H1 (cell line): ENCODE data around the gene NDNF. TPM values are rescaled to one million over a fixed set of nuclear protein-coding genes. Genes with fewer than 3 reads are reported as not detected.
A peak's percentile ranks its signal among the peaks of the same experiment; 100 is the strongest.

ENCODE experiments used
- CTCF ChIA-PET: fragments of 300-600 bp; sonication (Branson Sonifier 250); formaldehyde crosslinking; loops from one replicate; lab custom pipeline; 2021; ENCODE audit not compliant: partially characterized antibody; lab: Charles Lee
- POLR2A ChIA-PET: fragments of 300-600 bp; sonication (Branson Sonifier 250); formaldehyde crosslinking; loops from one replicate; lab custom pipeline; 2021; ENCODE audit warnings: inconsistent platforms; ENCODE audit not compliant: partially characterized antibody; lab: Charles Lee
- DNase-seq, 2 experiments: peaks; one replicate each; pipeline versions ENCODE4 v3.0.0 to v3.0.0-alpha.2; 2010 to 2022; ENCODE audit warnings: low spot score in 2 of 2, low read depth in 1 of 2, mixed read lengths in 1 of 2
- FAIRE-seq: peaks from 2 replicates; lab custom pipeline; 2011; peaks lifted over from hg19 to GRCh38; lab: Jason Lieb, UNC
- H2AFZ ChIP-seq: 2 replicates; pipeline ENCODE4 v1.8.1; 2012; ENCODE audit warnings: low read length, inconsistent platforms
- H2AK5ac ChIP-seq: 2 replicates; pipeline ENCODE4 v1.6.1; 2013; ENCODE audit warnings: low read depth, low read length
- H2BK120ac ChIP-seq: replicated peaks from 2 replicates; pipeline ENCODE3; 2013; ENCODE audit warnings: low read depth, low read length, inconsistent platforms
- H2BK12ac ChIP-seq: 2 replicates; pipeline ENCODE4 v1.6.1; 2013; ENCODE audit warnings: low read depth, low read length
- H2BK15ac ChIP-seq: 2 replicates; pipeline ENCODE4 v1.6.1; 2013; ENCODE audit warnings: low read length
- H2BK20ac ChIP-seq: 2 replicates; pipeline ENCODE4 v1.6.1; 2013; ENCODE audit warnings: low read length
- H2BK5ac ChIP-seq: 2 replicates; pipeline ENCODE4 v1.6.1; 2013; ENCODE audit warnings: low read depth, low read length
- H3K14ac ChIP-seq: 2 replicates; pipeline ENCODE4 v1.6.1; 2013; ENCODE audit warnings: inconsistent platforms; ENCODE audit not compliant: insufficient read length
- H3K18ac ChIP-seq: 2 replicates; pipeline ENCODE4 v1.6.1; 2013; ENCODE audit warnings: low read length; ENCODE audit errors: extremely low read depth
- H3K23ac ChIP-seq: 2 replicates; pipeline ENCODE4 v1.6.1; 2013; ENCODE audit warnings: inconsistent platforms; ENCODE audit not compliant: insufficient read length
- H3K23me2 ChIP-seq: 2 replicates; pipeline ENCODE4 v1.6.1; 2013; ENCODE audit warnings: low read depth, low read length
- H3K27ac ChIP-seq: 2 replicates; pipeline ENCODE4 v1.6.1; 2011; ENCODE audit warnings: low read depth, low read length, inconsistent platforms
- H3K27me3 ChIP-seq, 4 experiments: replicated peaks in 1 of 4; 1 replicate in 1 of 4; 2 replicates in 3 of 4; pipeline versions ENCODE4 v1.6.1 to v1.8.1; 2011 to 2013; ENCODE audit warnings: low read length in 3 of 4, mild to moderate bottlenecking in 3 of 4, inconsistent platforms in 2 of 4, mixed read lengths in 2 of 4, moderate library complexity in 1 of 4; ENCODE audit not compliant: control insufficient read depth in 3 of 4, insufficient read depth in 3 of 4; ENCODE audit errors: extremely low read depth in 1 of 4
- H3K36me3 ChIP-seq, 4 experiments: 2 replicates each; pipeline versions ENCODE4 v1.6.1 to v1.8.1; 2011 to 2013; ENCODE audit warnings: mild to moderate bottlenecking in 4 of 4, low read length in 3 of 4, moderate library complexity in 2 of 4, control low read depth in 1 of 4, inconsistent platforms in 1 of 4; ENCODE audit not compliant: insufficient read depth in 4 of 4, control insufficient read depth in 2 of 4
- H3K4ac ChIP-seq: replicated peaks from 2 replicates; pipeline ENCODE3; 2013; ENCODE audit warnings: low read length, low read depth, mixed read lengths, inconsistent platforms; ENCODE audit not compliant: insufficient read length
- H3K4me1 ChIP-seq, 4 experiments: replicated peaks in 1 of 4; 1 replicate in 1 of 4; 2 replicates in 3 of 4; pipeline versions ENCODE4 v1.6.1 to v1.8.1; 2011 to 2013; ENCODE audit warnings: low read length in 3 of 4, inconsistent platforms in 2 of 4, mixed read lengths in 1 of 4; ENCODE audit not compliant: insufficient read depth in 4 of 4, control insufficient read depth in 3 of 4
- H3K4me2 ChIP-seq, 2 experiments: 2 replicates each; pipeline versions ENCODE4 v1.6.1 to v1.8.1; 2011 to 2013; ENCODE audit warnings: low read depth in 2 of 2, low read length in 2 of 2, control low read depth in 1 of 2, inconsistent platforms in 1 of 2, mild to moderate bottlenecking in 1 of 2; ENCODE audit not compliant: insufficient read depth in 1 of 2
- H3K4me3 ChIP-seq, 4 experiments: fragments of 200-600, 300-600 bp in 1 of 4; sonication (generic), shearing (Covaris generic), sonication (Bioruptor Twin) in 1 of 4; 2 replicates each; pipeline versions ENCODE4 v1.5.1 to v1.8.1; 2011 to 2016; ENCODE audit warnings: low read length in 4 of 4, low read depth in 3 of 4, control low read depth in 2 of 4, inconsistent platforms in 2 of 4, mild to moderate bottlenecking in 2 of 4, mixed read lengths in 1 of 4, moderate library complexity in 1 of 4; ENCODE audit not compliant: insufficient read depth in 2 of 4; ENCODE audit errors: extremely low read depth in 1 of 4
- H3K56ac ChIP-seq: replicated peaks from 2 replicates; pipeline ENCODE3; 2013; ENCODE audit warnings: low read depth, mild to moderate bottlenecking, mixed read lengths, low read length, inconsistent platforms; ENCODE audit not compliant: insufficient read length
- H3K79me1 ChIP-seq: 2 replicates; pipeline ENCODE4 v1.6.1; 2013; ENCODE audit warnings: low read depth, low read length, control low read depth
- H3K79me2 ChIP-seq, 2 experiments: 2 replicates each; pipeline versions ENCODE4 v1.6.1 to v1.8.1; 2012 to 2013; ENCODE audit warnings: low read length in 2 of 2, mild to moderate bottlenecking in 2 of 2, inconsistent platforms in 1 of 2; ENCODE audit not compliant: insufficient read depth in 2 of 2, control insufficient read depth in 1 of 2
- H3K9ac ChIP-seq, 4 experiments: replicated peaks in 1 of 4; 1 replicate in 1 of 4; 2 replicates in 3 of 4; pipeline versions ENCODE4 v1.6.1 to v1.8.1; 2011 to 2013; ENCODE audit warnings: low read depth in 3 of 4, low read length in 3 of 4, control low read depth in 2 of 4, mild to moderate bottlenecking in 2 of 4, moderate library complexity in 2 of 4, inconsistent platforms in 1 of 4; ENCODE audit errors: extremely low read depth in 1 of 4
- H3K9me3 ChIP-seq, 2 experiments: 2 replicates each; pipeline versions ENCODE4 v1.6.1 to v1.8.1; 2012 to 2013; ENCODE audit warnings: mild to moderate bottlenecking in 2 of 2, moderate library complexity in 2 of 2, control low read depth in 1 of 2, inconsistent platforms in 1 of 2, low read depth in 1 of 2, low read length in 1 of 2, mixed read lengths in 1 of 2; ENCODE audit not compliant: insufficient read depth in 2 of 2
- H4K20me1 ChIP-seq, 2 experiments: replicated peaks in 1 of 2; 2 replicates each; pipeline versions ENCODE3 to v1.8.1; 2011 to 2013; ENCODE audit warnings: inconsistent platforms in 2 of 2, low read length in 2 of 2, mild to moderate bottlenecking in 1 of 2; ENCODE audit not compliant: insufficient read depth in 2 of 2, control insufficient read depth in 1 of 2
- H4K5ac ChIP-seq: 2 replicates; pipeline ENCODE4 v1.6.1; 2013; ENCODE audit warnings: low read length, low read depth, mixed read lengths, inconsistent platforms; ENCODE audit not compliant: insufficient read length
- H4K8ac ChIP-seq: 2 replicates; pipeline ENCODE4 v1.8.0; 2013; ENCODE audit warnings: mild to moderate bottlenecking, moderate library complexity, low read length, inconsistent platforms; ENCODE audit not compliant: insufficient read depth; ENCODE audit errors: extremely low read depth
- H4K91ac ChIP-seq: replicated peaks from 2 replicates; pipeline ENCODE3; 2013; ENCODE audit warnings: low read length, mixed read lengths, inconsistent platforms; ENCODE audit not compliant: insufficient read length
- CTBP2 ChIP-seq: IDR thresholded peaks from 2 replicates; pipeline ENCODE4 v1.7.0; 2011; ENCODE audit warnings: borderline replicate concordance, mild to moderate bottlenecking, moderate library complexity, mixed read lengths, low read length; ENCODE audit not compliant: insufficient read depth, insufficient read length
- EZH2 ChIP-seq: fragments of 200-600 bp; sonication (generic); IDR thresholded peaks from 2 replicates; pipeline ENCODE4 v1.7.1; 2012; ENCODE audit warnings: low read depth, mild to moderate bottlenecking, moderate library complexity, low read length, inconsistent platforms; ENCODE audit not compliant: severe bottlenecking
- HDAC6 ChIP-seq: IDR thresholded peaks from one replicate; pipeline ENCODE4 v1.7.1; 2012; ENCODE audit warnings: low read depth, mild to moderate bottlenecking, inconsistent platforms, low read length, moderate library complexity
- KDM1A ChIP-seq: fragments of 200-600, 300-600 bp; sonication (generic); IDR thresholded peaks from 2 replicates; pipeline ENCODE4 v1.7.1; 2016; ENCODE audit warnings: mild to moderate bottlenecking, low read length, borderline replicate concordance
- MAX ChIP-seq: IDR thresholded peaks from 2 replicates; pipeline ENCODE4 v1.6.1; 2012; ENCODE audit warnings: inconsistent platforms
- NRF1 ChIP-seq: IDR thresholded peaks from 2 replicates; pipeline ENCODE4 v1.6.1; 2011; ENCODE audit warnings: mild to moderate bottlenecking, low read depth, low read length, improper control_type of control experiment
- RNF2 ChIP-seq: fragments of 200-900, 300-1000 bp; sonication (generic); IDR thresholded peaks from 2 replicates; pipeline ENCODE4 v1.7.1; 2016; ENCODE audit warnings: borderline replicate concordance, low read depth, mild to moderate bottlenecking, antibody characterized with exemption, low read length; ENCODE audit not compliant: poor library complexity, severe bottlenecking; ENCODE audit errors: missing control alignments
- TEAD4 ChIP-seq: IDR thresholded peaks from 2 replicates; pipeline ENCODE4 v1.6.1; 2012; ENCODE audit warnings: low read depth, low read length, inconsistent platforms, mixed read lengths
- WGBS, 2 experiments: shearing (Covaris generic) in 1 of 2; methylation state at CpG; one replicate each; pipeline versions ENCODE4 v1.1.6 to v1.1.7; 2013 to 2015; ENCODE audit warnings: low lambda C conversion rate in 2 of 2, mixed read lengths in 2 of 2, inconsistent platforms in 1 of 2, low coverage in 1 of 2, missing lambda C conversion rate in 1 of 2; ENCODE audit not compliant: insufficient replicate concordance in 2 of 2, insufficient coverage in 1 of 2, insufficient read length in 1 of 2; ENCODE audit errors: extremely low coverage in 1 of 2, missing lambda C conversion rate in 1 of 2; 5-methylcytosine and 5-hydroxymethylcytosine counted together
- polyA plus RNA-seq, 7 experiments: library from polyadenylated mRNA; depleted of rRNA in 3 of 7; stranded (reverse) in 5 of 7; unstranded in 2 of 7; fragments of >200 nt in 5 of 7; fragments of 200-250 nt in 2 of 7; gene quantifications; 1 replicate in 5 of 7; 2 replicates in 1 of 7; 4 replicates in 1 of 7; pipeline versions ENCODE4 v1.2.1 to v1.2.3, GENCODE V29; 2011 to 2013; ENCODE audit warnings: missing spikeins in 2 of 7, mixed read lengths in 2 of 7
- total RNA-seq: library from RNA; stranded (reverse); fragmentation: NEBNext Ultra II Directional; extraction: Animal tissue kit (Norgen Biotek cat#: 25700); gene quantifications from 2 replicates; pipeline ENCODE4 v1.2.1, GENCODE V29; 2021
- TF ChIP-seq, protein P1 (sequence below): IDR thresholded peaks from 2 replicates; pipeline ENCODE4 v1.6.1; 2012; ENCODE audit warnings: low read length, inconsistent platforms

Gene NDNF
- total and polyA plus RNA-seq, 2 of the 8 experiments (the other 6 are each of a cell fraction or from before 2014, with no cell fraction given), result 0.70 to 1.6 TPM

GRCh38 chr4:121071640-121072223 is 603 bp downstream of the NDNF start:
- peak overlapping the region; percentile 20 for H3K56ac ChIP-seq
- WGBS, 2 experiments, result 2% methylated on average over 33 of the region's 34 CpGs; no CpG with 5 or more reads in 1 of the 2 experiments
- 0 out of 2 replicates have a peak overlapping the region, but pooled peaks have one; percentile 39 for H3K18ac ChIP-seq
- no peak overlapping the region for H2BK5ac ChIP-seq
- H3K27me3 ChIP-seq, result peaks cover 0 to 24% (median 17%) of the 10 kb centered on the region in 4 experiments; a peak in 6 of 7 replicates
- no peak overlapping the region for H3K14ac ChIP-seq
- H4K5ac ChIP-seq, result no peak overlapping the region
- H2BK12ac ChIP-seq, result no peak overlapping the region
- no peak overlapping the region for H2AK5ac ChIP-seq
- H3K23me2 ChIP-seq, result peaks cover 18% of the 10 kb centered on the region
- H3K79me1 ChIP-seq, result no peaks in the 10 kb centered on the region
- CTCF ChIA-PET, result interaction anchor here (0.6 to 1.8 kb wide), 15 partner anchors 11 to 461 kb away, joined by 3 to 12 read pairs (median 3); no protein-coding TSS in a partner anchor
- H2BK15ac ChIP-seq, result no peak overlapping the region
- H2BK20ac ChIP-seq, result no peak overlapping the region
- H3K9me3 ChIP-seq, result no peaks in the 10 kb centered on the region
- H3K4me3 ChIP-seq, result peak overlapping the region; percentile 70 to 91 (median 76)
- POLR2A ChIA-PET, result interaction anchor here (1.2 kb wide), 1 partner anchor 151 kb away, joined by 5 read pairs; no protein-coding TSS in a partner anchor
- no peak overlapping the region for H4K8ac ChIP-seq
- H3K79me2 ChIP-seq, result no peaks in the 10 kb centered on the region
- peaks cover 0 to 12% (median 4%) of the 10 kb centered on the region in 4 experiments; a peak in 5 of 7 replicates for H3K4me1 ChIP-seq
- no peaks in the 10 kb centered on the region for H3K36me3 ChIP-seq
- H4K20me1 ChIP-seq, result no peaks in the 10 kb centered on the region
- 0 out of 2 replicates have a peak overlapping the region, but pooled peaks have one; percentile 86 for H2AFZ ChIP-seq
- no peak overlapping the region for H3K4ac ChIP-seq
- no peak overlapping the region for H3K23ac ChIP-seq
- no peak overlapping the region for H3K9ac ChIP-seq
- H3K4me2 ChIP-seq, result peak overlapping the region; percentile 83
- no peak for DNase-seq
- H2BK120ac ChIP-seq, result no peak overlapping the region
- no peak overlapping the region for H3K27ac ChIP-seq
- H4K91ac ChIP-seq, result no peak overlapping the region
- no peak for FAIRE-seq
- TF ChIP-seq, protein P1, sequence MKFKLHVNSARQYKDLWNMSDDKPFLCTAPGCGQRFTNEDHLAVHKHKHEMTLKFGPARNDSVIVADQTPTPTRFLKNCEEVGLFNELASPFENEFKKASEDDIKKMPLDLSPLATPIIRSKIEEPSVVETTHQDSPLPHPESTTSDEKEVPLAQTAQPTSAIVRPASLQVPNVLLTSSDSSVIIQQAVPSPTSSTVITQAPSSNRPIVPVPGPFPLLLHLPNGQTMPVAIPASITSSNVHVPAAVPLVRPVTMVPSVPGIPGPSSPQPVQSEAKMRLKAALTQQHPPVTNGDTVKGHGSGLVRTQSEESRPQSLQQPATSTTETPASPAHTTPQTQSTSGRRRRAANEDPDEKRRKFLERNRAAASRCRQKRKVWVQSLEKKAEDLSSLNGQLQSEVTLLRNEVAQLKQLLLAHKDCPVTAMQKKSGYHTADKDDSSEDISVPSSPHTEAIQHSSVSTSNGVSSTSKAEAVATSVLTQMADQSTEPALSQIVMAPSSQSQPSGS, result no peak
- TF ChIP-seq EZH2 (peak; percentile 29), HDAC6 (no peak), MAX (no peak), TEAD4 (no peak), CTBP2 (no peak), NRF1 (no peak), RNF2 (peak; percentile 71), KDM1A (no peak)
